Adrenal gland (tissue), 12 donors: ENCODE data around the gene KCNJ1. TPM values are rescaled to one million over a fixed set of nuclear protein-coding genes. Genes with fewer than 3 reads are reported as not detected.
A peak's percentile ranks its signal among the peaks of the same experiment; 100 is the strongest.

Experiments
- DNase-seq, 7 donors: peaks; one replicate each; pipeline ENCODE4 v3.0.0-alpha.2; 2019 to 2020
- H3K27ac ChIP-seq, 5 donors: fragments of 200-600 bp; sonication (generic) in 4 of 5; 1 replicate in 3 of 5; 2 replicates in 2 of 5; pipeline versions ENCODE4 v1.5.1 to v1.8.0; 2016 to 2020; ENCODE audit warnings: mild to moderate bottlenecking in 1 of 5
- H3K27me3 ChIP-seq: fragments of 200-600 bp; 2 replicates; pipeline ENCODE4 v1.8.0; 2021
- H3K36me3 ChIP-seq, 2 donors: fragments of 200-600 bp; replicated peaks in 1 of 2; 1 replicate in 1 of 2; 2 replicates in 1 of 2; pipeline versions ENCODE4 v1.5.1 to v1.8.0; 2018 to 2022
- H3K4me1 ChIP-seq, 2 donors: fragments of 200-600 bp; replicated peaks in 1 of 2; 1 replicate in 1 of 2; 2 replicates in 1 of 2; pipeline versions ENCODE4 v1.5.1 to v1.8.0; 2018 to 2021
- H3K4me3 ChIP-seq, 4 donors: fragments of 200-600 bp; sonication (generic) in 3 of 4; one replicate each; pipeline ENCODE4 v1.5.1; 2016 to 2018
- H3K9me3 ChIP-seq, 3 donors: fragments of 200-600 bp; sonication (generic) in 1 of 3; replicated peaks in 1 of 3; 1 replicate in 2 of 3; 2 replicates in 1 of 3; pipeline versions ENCODE4 v1.5.1 to v1.8.0; 2016 to 2021
- CTCF ChIP-seq, 6 experiments: fragments of 450-650 bp in 4 of 6; fragments of 200-600 bp in 2 of 6; sonication (generic) in 1 of 6; IDR thresholded peaks; 1 replicate in 5 of 6; 2 replicates in 1 of 6; pipeline versions ENCODE4 v1.5.1 to v1.8.0; 2016 to 2021; ENCODE audit warnings: antibody characterized with exemption in 6 of 6, mild to moderate bottlenecking in 2 of 6, moderate library complexity in 1 of 6
- POLR2A ChIP-seq, 2 donors: fragments of 450-650 bp; IDR thresholded peaks; one replicate each; pipeline ENCODE4 v1.6.1; 2017; ENCODE audit warnings: antibody characterized with exemption in 2 of 2, mild to moderate bottlenecking in 2 of 2, moderate library complexity in 1 of 2
- whole genome bisulfite sequencing, 4 donors: extraction: QIAGEN DNeasy Blood & Tissue Kit in 2 of 4; methylation state at CpG; one replicate each; pipeline versions ENCODE4 v1.1.5 to v1.1.7; 2013 to 2017; 5-methylcytosine and 5-hydroxymethylcytosine counted together
- intact Hi-C, 2 donors: fragments of 100-400 bp; cut with DNase I; formaldehyde crosslinking; loops; one replicate each; pipeline versions ENCODE4 v1.14.1 to v1.15.0; 2022 to 2023
- polyA plus RNA-seq, 3 donors: library from polyadenylated mRNA; stranded (reverse); fragments of 200-250 nt in 2 of 3; fragments of 350-450 nt in 1 of 3; fragmentation: Illumina TruSeq in 1 of 3; extraction: RNeasy Lipid Tissue Mini Kit (QIAGEN cat#74804) in 1 of 3; gene quantifications; one replicate each; pipeline ENCODE4 v1.2.3, GENCODE V29; 2013 to 2014
- total RNA-seq, 9 donors: library from RNA; depleted of rRNA in 4 of 9; stranded (reverse); fragments of >200 nt in 4 of 9; fragments of 120-200 nt in 1 of 9; fragmentation: NEBNext Ultra II Directional in 1 of 9; extraction: Animal tissue kit (Norgen Biotek cat#: 25700) in 1 of 9; gene quantifications; one replicate each; pipeline versions ENCODE4 v1.1.0 to v1.2.4, GENCODE V29; 2013 to 2023
- donor health status: healthy with polysubstance abuse.
- donor health status: Bipolar disorder and iron deficiency.
- donor health status: DM: yes; HTN: yes; CAD: no.
- donor health status: DM: no; HTN: no; CAD: no.
- donor health status: DM: no; HTN: no; CAD: no.
- donor health status: DM: yes; HTN: yes; CAD: no.

KCNJ1 gene
- total and polyA plus RNA-seq, 12 donors, result 0.06 to 0.17 (median 0.16) TPM; not detected in 9

GRCh38 chr11:128889657-128890213 lies 22.6 kb upstream of the KCNJ1 start:
- Histone ChIP-seq H3K4me3 (peak overlapping the region in 1 of 4 donors; percentile 82), H3K27me3 (no peaks in the 10 kb centered on the region), H3K4me1 (peaks cover 33 to 36% of the 10 kb centered on the region in 2 donors), H3K9me3 (no peaks in the 10 kb centered on the region), H3K36me3 (no peaks in the 10 kb centered on the region), H3K27ac (peak overlapping the region in 2 of 5 donors; percentile 83 to 92)
- DNase-seq, result no peak
- no peak for TF ChIP-seq POLR2A (IDR thresholded peaks at IDR 0.05)
- TF ChIP-seq CTCF (IDR thresholded peaks at IDR 0.05), result no peak
- WGBS, 4 donors, result 78 to 100% (median 84%) methylated on average over 3 to 8 of the region's 8 CpGs
- intact Hi-C loops, result loop anchor here (2.0 to 10.0 kb wide), 2 partner anchors 65 to 435 kb away; no protein-coding TSS in a partner anchor

- H3K27me3 ChIP-seq, result no peaks in the 10 kb centered on the region
Measured at GRCh38 chr11:128888034-128888985, 21.2 kb upstream of the KCNJ1 start.

GRCh38 chr11:128886406-128887124 lies 19.5 kb upstream of the KCNJ1 start:
- Histone ChIP-seq H3K4me3 (no peak overlapping the region), H3K4me1 (peaks cover 7 to 10% of the 10 kb centered on the region in 2 donors), H3K9me3 (no peaks in the 10 kb centered on the region), H3K27ac (no peak overlapping the region), H3K27me3 (no peaks in the 10 kb centered on the region), H3K36me3 (no peaks in the 10 kb centered on the region)
- 34 to 65% (median 52%) methylated on average over 5 of the region's 5 CpGs for WGBS, 4 donors
- TF ChIP-seq CTCF (IDR thresholded peaks at IDR 0.05), result peak in 4 of 6 experiments; percentile 13 to 31 (median 22)
- no peak for TF ChIP-seq POLR2A (IDR thresholded peaks at IDR 0.05)
- peak in 4 of 7 donors; percentile 27 to 66 (median 46) for DNase-seq
- intact Hi-C loops, result loop anchor here in 1 of 2 donors (10.0 kb wide), 1 partner anchor 438 kb away; no protein-coding TSS in a partner anchor

More at GRCh38 chr11:128888034-128888985, 21.2 kb upstream of the KCNJ1 start:
- H3K36me3 ChIP-seq, result no peaks in the 10 kb centered on the region
- TF ChIP-seq POLR2A (IDR thresholded peaks at IDR 0.05) (no peak), CTCF (IDR thresholded peaks at IDR 0.05) (no peak)
- WGBS, 4 donors, result 83 to 92% (median 89%) methylated on average over 15 of the region's 15 CpGs
- intact Hi-C loops, result loop anchor here in 1 of 2 donors (10.0 kb wide), 1 partner anchor 436 kb away; no protein-coding TSS in a partner anchor
- no peak overlapping the region for H3K27ac ChIP-seq
- H3K4me3 ChIP-seq, result no peak overlapping the region
- H3K9me3 ChIP-seq, result no peaks in the 10 kb centered on the region
- no peak for DNase-seq
- H3K4me1 ChIP-seq, result peaks cover 22 to 23% of the 10 kb centered on the region in 2 donors
